ENCODE measurements around the gene GET4.

- TF ChIP-seq POLR2A (IDR thresholded peaks at IDR 0.05) (no peak), CTCF (IDR thresholded peaks at IDR 0.05) (no peak)
Measured at GRCh38 chr7:841943-842342, 34.4 kb upstream of the GET4 start.

Measured in right lobe of liver (tissue), 4 donors.